ENCODE data around the gene DDX19B. TPM values are rescaled to one million over a fixed set of nuclear protein-coding genes. Genes with fewer than 3 reads are reported as not detected.

Gene DDX19B
- total and polyA plus RNA-seq, 12 donors: 22.1 to 55.7 (median 32.4) TPM

- H3K36me3 ChIP-seq (replicated peaks in 1 of 2): peaks cover 0 to 45% of the 10 kb centered on the region in 2 donors
- peak; percentile 77 to 86 for TF ChIP-seq POLR2A (IDR thresholded peaks at IDR 0.05)
- peak; percentile 87 to 95 (median 92) for TF ChIP-seq CTCF (IDR thresholded peaks at IDR 0.05)
- peak; percentile 89 to 94 (median 92) for DNase-seq
- peak within 1 kb of the TSS in 2 of 4 donors; percentile 43 to 97 for H3K4me3 ChIP-seq
- no peaks in the 10 kb centered on the region for H3K9me3 ChIP-seq (replicated peaks in 1 of 3)
- peaks cover 12 to 23% of the 10 kb centered on the region in 2 donors for H3K4me1 ChIP-seq (replicated peaks in 1 of 2)
- H3K27me3 ChIP-seq: no peaks in the 10 kb centered on the region
- H3K27ac ChIP-seq: peak within 1 kb of the TSS in 4 of 5 donors; percentile 80 to 99 (median 85)
- WGBS, 4 donors: 1 to 4% (median 2%) methylated on average over 15 to 65 of the region's 65 CpGs
- intact Hi-C loops (cut with DNase I): loop anchor here in 1 of 2 donors (10.0 kb wide), 1 partner anchor 97 kb away; no protein-coding TSS in a partner anchor
These were observed 47.2 kb upstream of the DDX19B start, which contains the start of gene EXOSC6 for GRCh38 chr16:70251629-70252354. TSS of gene EXOSC6 (minus strand) at chr16:70251940. CDS start at chr16:70251900, 40 bp downstream.

- Histone ChIP-seq H3K27me3 (no peaks in the 10 kb centered on the region), H3K36me3 (replicated peaks in 1 of 2) (peaks cover 0 to 49% of the 10 kb centered on the region in 2 donors), H3K9me3 (replicated peaks in 1 of 3) (no peaks in the 10 kb centered on the region), H3K4me1 (replicated peaks in 1 of 2) (peaks cover 12 to 23% of the 10 kb centered on the region in 2 donors), H3K27ac (no peak overlapping the region), H3K4me3 (no peak overlapping the region)
- WGBS, 4 donors: 79 to 88% (median 83%) methylated on average over 17 to 21 of the region's 21 CpGs
- DNase-seq: peak in 1 of 7 donors; percentile 48
- peak in 2 of 6 experiments; percentile 7 to 33 for TF ChIP-seq CTCF (IDR thresholded peaks at IDR 0.05)
- TF ChIP-seq POLR2A (IDR thresholded peaks at IDR 0.05): no peak
- intact Hi-C loops (cut with DNase I): loop anchor here in 1 of 2 donors (10.0 kb wide), 1 partner anchor 98 kb away; no protein-coding TSS in a partner anchor
These were observed 46.5 kb upstream of the DDX19B start for GRCh38 chr16:70252355-70252988.

- intact Hi-C loops (cut with DNase I): loop anchor here in 1 of 2 donors (10.0 kb wide), 1 partner anchor 99 kb away; no protein-coding TSS in a partner anchor
- peak in 6 of 7 donors; percentile 37 to 56 (median 49) for DNase-seq
- H3K27me3 ChIP-seq: no peaks in the 10 kb centered on the region
- no peak overlapping the region for H3K4me3 ChIP-seq
- no peak overlapping the region for H3K27ac ChIP-seq
- peaks cover 12 to 23% of the 10 kb centered on the region in 2 donors for H3K4me1 ChIP-seq (replicated peaks in 1 of 2)
- 60 to 80% (median 76%) methylated on average over 6 to 16 of the region's 16 CpGs for WGBS, 4 donors
- no peaks in the 10 kb centered on the region for H3K9me3 ChIP-seq (replicated peaks in 1 of 3)
- no peak for TF ChIP-seq POLR2A (IDR thresholded peaks at IDR 0.05)
- peak; percentile 25 to 50 (median 38) for TF ChIP-seq CTCF (IDR thresholded peaks at IDR 0.05)
- H3K36me3 ChIP-seq (replicated peaks in 1 of 2): peaks cover 0 to 59% of the 10 kb centered on the region in 2 donors
These were observed 45.5 kb upstream of the DDX19B start for GRCh38 chr16:70253291-70254106.

Data from adrenal gland (tissue), 12 donors.